Right lobe of liver (tissue), 6 donors: ENCODE data around the gene RBMS2. TPM values are rescaled to one million over a fixed set of nuclear protein-coding genes. Genes with fewer than 3 reads are reported as not detected.
A peak's percentile ranks its signal among the peaks of the same experiment; 100 is the strongest.
"Not testable (repeated sequence)": the region's sequence is repeated elsewhere in the genome, so short reads cannot be mapped to it uniquely, and the experiment has no call there.

ENCODE experiments used
- ATAC-seq, 4 donors: fragments of 200-7000 bp; cut with Tn5 transposase; one replicate each; pipeline ENCODE4 v1.9.1; 2020; ENCODE audit warnings: mild to moderate bottlenecking in 4 of 4, moderate library complexity in 4 of 4
- DNase-seq, 3 donors: peaks; one replicate each; pipeline ENCODE4 v3.0.0-alpha.2; 2020
- H3K27ac ChIP-seq, 3 donors: fragments of 200-600 bp; one replicate each; pipeline ENCODE4 v1.8.0; 2022
- H3K27me3 ChIP-seq, 2 donors: fragments of 200-600 bp; one replicate each; pipeline ENCODE4 v1.8.0; 2022
- H3K36me3 ChIP-seq, 4 donors: fragments of 200-600 bp; sonication (generic) in 1 of 4; one replicate each; pipeline versions ENCODE4 v1.5.1 to v1.8.0; 2017 to 2022; ENCODE audit warnings: control low read depth in 1 of 4
- H3K4me1 ChIP-seq, 4 donors: fragments of 200-600 bp; sonication (generic) in 1 of 4; one replicate each; pipeline versions ENCODE4 v1.5.1 to v1.8.0; 2017 to 2022; ENCODE audit warnings: control low read depth in 1 of 4
- H3K4me3 ChIP-seq, 3 donors: fragments of 200-600 bp; one replicate each; pipeline ENCODE4 v1.8.0; 2022
- H3K9me3 ChIP-seq, 4 donors: fragments of 200-600 bp; sonication (generic) in 1 of 4; one replicate each; pipeline versions ENCODE4 v1.5.1 to v1.8.0; 2017 to 2022; ENCODE audit warnings: control low read depth in 1 of 4
- POLR2A ChIP-seq: fragments of 450-650 bp; IDR thresholded peaks from one replicate; pipeline ENCODE4 v1.6.1; 2017; ENCODE audit warnings: antibody characterized with exemption, mild to moderate bottlenecking
- WGBS: methylation state at CpG from one replicate; pipeline ENCODE4 v1.1.6; 2018; ENCODE audit warnings: low coverage, low lambda C conversion rate; ENCODE audit not compliant: insufficient coverage; ENCODE audit errors: missing lambda C conversion rate; 5-methylcytosine and 5-hydroxymethylcytosine counted together
- intact Hi-C, 2 donors: fragments of 100-400 bp; cut with DNase I; formaldehyde crosslinking; loops; one replicate each; pipeline versions ENCODE4 v1.11.2 to v1.14.1; 2022
- total RNA-seq, 6 experiments: library from RNA; depleted of rRNA in 2 of 6; stranded (reverse); fragments of >200 nt in 2 of 6; fragmentation: NEBNext Ultra II Directional in 3 of 6; extraction: Animal tissue kit (Norgen Biotek cat#: 25700) in 3 of 6; gene quantifications; one replicate each; pipeline versions ENCODE4 v1.1.0 to v1.2.4, GENCODE V29; 2016 to 2023
- TF ChIP-seq, protein P1 (sequence below), 4 donors: fragments of 200-600 bp in 3 of 4; fragments of 450-650 bp in 1 of 4; IDR thresholded peaks; one replicate each; pipeline versions ENCODE4 v1.5.1 to v1.8.0; 2016 to 2022; ENCODE audit warnings: antibody characterized with exemption in 4 of 4, mild to moderate bottlenecking in 2 of 4
- donor health status: DM: no; HTN: yes; CAD: no.
- donor health status: DM: no; HTN: no; CAD: no.
- donor health status: DM: no; HTN: no; CAD: no.
- donor health status: DM: no; HTN: yes; CAD: no.
- donor health status: DM: no; HTN: yes; CAD: no.

RBMS2 gene
- total RNA-seq, 6 experiments from 2014 or later = 3.4 to 6.4 (median 4.3) TPM

DNA sequence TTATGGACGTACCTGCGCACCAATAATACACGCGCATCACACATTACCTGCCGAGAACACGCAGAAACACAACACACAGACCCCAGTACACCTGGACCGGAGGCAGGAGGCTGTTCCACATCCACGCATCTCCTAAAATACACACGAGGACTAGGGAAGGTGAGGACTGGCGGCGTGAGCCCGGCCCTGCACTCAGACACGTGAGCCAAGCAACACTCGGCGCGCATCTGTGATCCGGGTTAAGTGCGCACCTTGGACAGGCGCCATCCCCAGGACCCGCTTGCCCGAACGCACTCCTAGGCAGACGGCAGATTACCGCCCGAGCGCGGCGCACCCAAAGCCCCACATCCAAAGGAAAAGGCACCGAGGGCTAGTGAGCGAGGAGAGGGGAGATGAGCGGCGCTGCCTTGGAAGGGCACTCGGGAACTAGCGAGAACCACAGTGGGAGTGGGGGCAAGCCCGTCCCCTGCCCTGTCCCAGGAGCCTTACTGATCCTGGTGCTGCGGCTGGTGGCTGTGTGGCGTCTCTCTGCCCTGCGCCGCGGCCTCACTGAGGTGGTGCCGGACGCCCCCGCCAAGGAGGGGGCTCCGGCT, 34.1 kb upstream of the RBMS2 start:
- H3K4me1 ChIP-seq = peaks cover 0 to 14% (median 2%) of the 10 kb centered on the region in 4 donors
- no peaks in the 10 kb centered on the region for H3K9me3 ChIP-seq
- peak overlapping the region; percentile 14 to 92 (median 75) for H3K27ac ChIP-seq
- ATAC-seq (peak; percentile 45 to 70 (median 65)), DNase-seq (peak; percentile 56 to 83 (median 82))
- no peaks in the 10 kb centered on the region for H3K36me3 ChIP-seq
- no peaks in the 10 kb centered on the region for H3K27me3 ChIP-seq
- intact Hi-C loops = no loop called here
- peak overlapping the region; percentile 63 to 85 (median 76) for H3K4me3 ChIP-seq
- TF ChIP-seq POLR2A = no peak
- TF ChIP-seq, protein P1, sequence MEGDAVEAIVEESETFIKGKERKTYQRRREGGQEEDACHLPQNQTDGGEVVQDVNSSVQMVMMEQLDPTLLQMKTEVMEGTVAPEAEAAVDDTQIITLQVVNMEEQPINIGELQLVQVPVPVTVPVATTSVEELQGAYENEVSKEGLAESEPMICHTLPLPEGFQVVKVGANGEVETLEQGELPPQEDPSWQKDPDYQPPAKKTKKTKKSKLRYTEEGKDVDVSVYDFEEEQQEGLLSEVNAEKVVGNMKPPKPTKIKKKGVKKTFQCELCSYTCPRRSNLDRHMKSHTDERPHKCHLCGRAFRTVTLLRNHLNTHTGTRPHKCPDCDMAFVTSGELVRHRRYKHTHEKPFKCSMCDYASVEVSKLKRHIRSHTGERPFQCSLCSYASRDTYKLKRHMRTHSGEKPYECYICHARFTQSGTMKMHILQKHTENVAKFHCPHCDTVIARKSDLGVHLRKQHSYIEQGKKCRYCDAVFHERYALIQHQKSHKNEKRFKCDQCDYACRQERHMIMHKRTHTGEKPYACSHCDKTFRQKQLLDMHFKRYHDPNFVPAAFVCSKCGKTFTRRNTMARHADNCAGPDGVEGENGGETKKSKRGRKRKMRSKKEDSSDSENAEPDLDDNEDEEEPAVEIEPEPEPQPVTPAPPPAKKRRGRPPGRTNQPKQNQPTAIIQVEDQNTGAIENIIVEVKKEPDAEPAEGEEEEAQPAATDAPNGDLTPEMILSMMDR (IDR thresholded peaks at IDR 0.05) = no peak
- 0% methylated on average over 1 of the region's 44 CpGs for WGBS

GRCh38 chr12:56488041-56488955, 33.3 kb upstream of the RBMS2 start, which contains the start of gene GLS2:
GLS2 (minus strand) TSS chr12:56488161; CDS start chr12:56488118, 43 bp downstream.
- Histone ChIP-seq H3K27me3 (no peaks in the 10 kb centered on the region), H3K4me1 (peaks cover 0 to 14% (median 2%) of the 10 kb centered on the region in 4 donors), H3K4me3 (peak within 1 kb of the TSS; percentile 63 to 85 (median 76)), H3K9me3 (no peaks in the 10 kb centered on the region), H3K27ac (peak within 1 kb of the TSS; percentile 14 to 92 (median 75)), H3K36me3 (no peaks in the 10 kb centered on the region)
- TF ChIP-seq, protein P1 (IDR thresholded peaks at IDR 0.05) = no peak
- TF ChIP-seq POLR2A = peak; percentile 66
- DNase-seq = peak; percentile 75 to 94 (median 87)
- 10% methylated on average over 20 of the region's 59 CpGs for WGBS
- ATAC-seq = peak; percentile 88 to 95 (median 90)
- intact Hi-C loops = no loop called here

- peaks cover 0 to 10% (median 2%) of the 10 kb centered on the region in 4 donors for H3K4me1 ChIP-seq
- intact Hi-C loops = no loop called here
- H3K4me3 ChIP-seq = no peak overlapping the region
- H3K9me3 ChIP-seq = no peaks in the 10 kb centered on the region
- TF ChIP-seq, protein P1 (IDR thresholded peaks at IDR 0.05) = no peak
- TF ChIP-seq POLR2A = no peak
- no peak overlapping the region for H3K27ac ChIP-seq
- H3K36me3 ChIP-seq = no peaks in the 10 kb centered on the region
- DNase-seq = no peak
- ATAC-seq = no peak
- no peaks in the 10 kb centered on the region for H3K27me3 ChIP-seq
Measured at GRCh38 chr12:56490360-56490759, 31.3 kb upstream of the RBMS2 start.

DNA sequence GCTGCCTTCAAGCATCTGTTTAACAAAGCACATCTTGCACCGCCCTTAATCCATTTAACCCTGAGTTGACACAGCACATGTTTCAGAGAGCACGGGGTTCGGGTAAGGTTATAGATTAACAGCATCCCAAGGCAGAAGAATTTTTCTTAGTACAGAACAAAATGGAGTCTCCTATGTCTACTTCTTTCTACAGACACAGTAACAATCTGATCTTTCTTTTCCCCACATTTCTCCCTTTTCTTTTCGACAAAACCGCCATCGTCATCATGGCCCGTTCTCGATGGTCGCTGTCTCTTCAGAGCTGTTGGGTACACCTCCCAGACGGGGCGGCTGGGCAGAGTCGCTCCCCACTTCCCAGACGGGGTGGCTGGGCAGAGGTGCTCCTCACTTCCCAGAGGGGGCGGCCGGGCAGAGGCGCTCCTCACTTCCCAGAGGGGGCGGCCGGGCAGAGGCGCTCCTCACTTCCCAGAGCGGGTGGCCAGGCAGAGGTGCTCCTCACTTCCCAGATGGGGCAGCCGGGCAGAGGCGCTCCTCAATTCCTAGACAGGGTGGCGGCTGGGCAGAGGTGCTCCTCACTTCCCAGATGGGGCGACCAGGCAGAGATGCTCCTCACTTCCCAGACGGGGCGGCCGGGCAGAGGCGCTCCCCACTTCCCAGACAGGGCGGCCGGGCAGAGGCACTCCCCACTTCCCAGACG, 28.1 kb upstream of the RBMS2 start:
- H3K4me1 ChIP-seq, H3K27me3 ChIP-seq, ATAC-seq, H3K27ac ChIP-seq, H3K9me3 ChIP-seq, DNase-seq, H3K36me3 ChIP-seq, intact Hi-C loops, H3K4me3 ChIP-seq: not testable (repeated sequence)
- WGBS = 87% methylated on average over 10 of the region's 31 CpGs

- H3K36me3 ChIP-seq, H3K27me3 ChIP-seq, ATAC-seq, H3K27ac ChIP-seq, H3K4me3 ChIP-seq, H3K9me3 ChIP-seq, DNase-seq, intact Hi-C loops, H3K4me1 ChIP-seq: not testable (repeated sequence)
- WGBS = no CpG with 5 or more reads among the region's 15 CpGs
Measured at GRCh38 chr12:56494106-56494415, 27.6 kb upstream of the RBMS2 start.

DNA sequence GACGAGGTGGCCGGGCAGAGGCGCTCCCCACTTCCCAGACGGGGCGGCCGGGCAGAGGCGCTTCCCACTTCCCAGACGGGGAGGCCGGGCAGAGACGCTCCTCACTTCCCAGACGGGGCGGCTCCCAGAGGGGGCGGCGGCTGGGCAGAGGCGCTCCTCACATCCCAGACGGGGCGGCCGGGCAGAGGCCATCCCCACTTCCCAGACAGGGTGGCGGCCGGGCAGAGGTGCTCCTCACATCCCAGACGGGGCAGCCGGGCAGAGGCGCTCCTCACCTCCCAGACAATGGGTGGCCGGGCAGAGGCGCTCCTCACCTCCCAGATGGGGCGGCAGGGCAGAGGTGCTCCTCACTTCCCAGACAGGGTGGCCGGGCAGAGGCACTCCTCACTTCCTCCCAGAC, 27.1 kb upstream of the RBMS2 start:
- H3K27ac ChIP-seq, H3K4me1 ChIP-seq, H3K9me3 ChIP-seq, ATAC-seq, H3K4me3 ChIP-seq, DNase-seq, H3K36me3 ChIP-seq, H3K27me3 ChIP-seq, intact Hi-C loops: not testable (repeated sequence)
- WGBS = 97% methylated on average over 7 of the region's 27 CpGs
